GM19328 (cell line): ENCODE measurements around the gene CSF2RB.

Experiments used
- ATAC-seq: cut with Tn5 transposase; IDR thresholded peaks from one replicate; pipeline ENCODE4 v1.9.1; 2021; ENCODE audit warnings: mild to moderate bottlenecking, moderate library complexity; ENCODE audit not compliant: unreplicated experiment

The CSF2RB gene

DNA sequence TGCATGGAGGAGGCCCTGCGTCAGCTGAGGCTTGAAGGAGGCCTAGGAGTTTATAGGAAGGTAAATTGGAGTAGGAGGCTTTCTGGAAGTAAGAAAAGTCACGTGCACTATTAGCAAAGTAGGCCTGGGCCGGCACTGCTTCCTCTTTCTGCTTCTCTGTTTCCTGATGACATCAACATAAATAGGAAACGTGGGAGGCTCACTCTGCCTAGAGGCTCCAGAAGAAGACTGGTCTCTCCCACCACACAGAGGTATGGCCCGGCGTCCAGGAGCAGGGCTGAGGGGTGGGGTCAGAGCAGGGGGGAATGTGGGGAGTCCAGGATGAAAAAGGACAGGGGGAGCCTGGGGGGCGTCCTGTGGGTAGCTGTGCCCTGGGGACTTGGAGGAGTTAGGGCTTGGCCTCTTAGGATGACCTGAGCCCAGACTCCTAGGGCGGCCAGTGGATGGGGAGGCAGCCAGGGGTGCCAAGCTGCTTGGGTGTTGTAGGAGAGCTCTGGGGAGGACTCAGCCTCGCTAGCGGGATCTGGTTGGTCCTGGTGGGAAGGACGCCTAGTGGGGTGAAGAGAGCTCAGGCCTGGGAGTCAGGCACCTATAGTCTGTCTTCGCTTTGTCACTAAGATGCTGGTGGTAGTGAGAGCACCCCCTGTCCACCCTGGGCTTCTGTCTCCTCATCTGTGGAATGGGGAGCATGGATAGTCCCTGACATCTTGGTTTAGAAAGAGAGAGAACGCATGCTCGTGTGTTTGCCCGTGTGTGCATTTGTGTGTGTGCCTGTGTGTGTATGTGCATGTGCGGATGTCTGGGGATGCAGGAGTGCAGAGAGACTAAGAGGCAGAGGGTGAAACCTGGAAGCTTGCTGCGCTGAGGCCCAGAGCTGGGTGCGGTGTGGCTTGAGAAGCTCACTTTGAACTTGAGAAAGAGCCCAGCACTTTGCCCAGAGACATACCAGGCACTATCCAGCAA, at the start of gene CSF2RB:
CSF2RB (plus strand) TSS at position 202 of the 963 bp plus-strand sequence. CDS start 8,580 bp downstream, outside the sequence.
- ATAC-seq: no peak

DNA sequence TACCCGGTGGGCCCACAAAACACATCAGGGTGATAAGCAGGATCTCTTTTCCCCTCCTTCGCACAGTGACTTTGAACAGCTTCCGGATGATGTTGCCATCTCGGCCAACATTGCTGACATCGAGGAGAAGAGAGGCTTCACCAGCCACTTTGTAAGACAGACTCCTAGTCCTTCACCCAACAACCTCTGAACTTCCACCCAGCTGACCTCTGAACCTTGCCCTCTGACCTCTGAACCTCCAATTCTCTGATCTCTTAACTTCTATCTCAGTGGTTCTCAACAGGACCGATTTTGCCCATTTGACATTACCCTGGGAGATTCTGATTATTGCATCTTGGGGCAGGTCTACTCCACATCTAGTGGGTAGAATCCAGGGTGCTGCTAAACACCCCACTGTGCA, 49.4 kb upstream of the CSF2RB start:
- ATAC-seq: no peak

DNA sequence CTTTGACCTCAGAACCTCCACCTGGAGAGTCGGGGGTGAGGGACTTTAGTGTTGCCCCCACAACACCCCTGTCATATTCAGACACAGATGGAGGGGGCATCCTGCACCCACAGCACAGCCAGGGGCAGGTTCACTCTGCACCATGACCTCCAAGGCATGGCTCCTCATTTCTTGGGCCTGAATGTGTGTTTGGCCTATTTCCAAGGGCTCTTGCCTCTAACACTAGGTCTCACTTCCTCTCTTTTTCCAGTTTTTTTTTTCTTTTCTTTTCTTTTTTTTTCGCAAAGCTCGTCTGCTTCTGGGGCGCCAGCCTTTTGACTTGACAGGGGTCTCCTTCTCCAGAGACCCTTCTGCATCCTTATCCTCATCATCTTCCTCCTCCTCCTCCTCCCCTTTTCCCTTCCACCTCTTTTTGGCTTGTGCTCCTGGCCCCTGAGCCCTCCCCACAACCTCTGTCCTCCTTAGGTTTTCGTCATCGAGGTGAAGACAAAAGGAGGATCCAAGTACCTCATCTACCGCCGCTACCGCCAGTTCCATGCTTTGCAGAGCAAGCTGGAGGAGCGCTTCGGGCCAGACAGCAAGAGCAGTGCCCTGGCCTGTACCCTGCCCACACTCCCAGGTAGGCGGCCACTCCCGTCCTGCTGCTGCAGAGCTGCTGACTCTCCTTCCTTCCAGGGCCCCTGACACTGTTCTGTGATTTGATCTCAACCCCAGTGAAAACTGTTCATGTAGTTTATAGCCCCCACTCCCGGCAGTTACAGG, 48.8 kb upstream of the CSF2RB start:
- no peak for ATAC-seq

DNA sequence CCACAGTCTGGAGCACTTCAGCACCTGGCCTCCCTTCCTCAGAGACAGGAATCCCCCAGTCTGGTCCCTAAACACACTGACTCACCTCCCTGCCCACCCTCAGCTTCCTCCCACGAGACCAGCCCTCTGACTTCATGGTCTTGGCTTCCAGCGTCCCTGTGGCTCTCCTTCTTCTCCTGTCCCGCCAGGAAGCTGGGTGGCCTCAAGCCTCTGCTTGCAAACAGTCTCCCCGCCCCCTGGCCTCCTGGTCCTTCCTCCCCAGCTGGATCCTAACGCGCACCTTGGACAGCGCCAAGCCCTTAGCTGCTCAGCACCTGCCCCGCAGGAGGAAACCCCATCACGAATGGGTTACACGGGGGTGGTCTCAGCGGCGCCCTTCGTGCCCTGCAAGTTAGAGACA, 48.1 kb upstream of the CSF2RB start:
- no peak for ATAC-seq

DNA sequence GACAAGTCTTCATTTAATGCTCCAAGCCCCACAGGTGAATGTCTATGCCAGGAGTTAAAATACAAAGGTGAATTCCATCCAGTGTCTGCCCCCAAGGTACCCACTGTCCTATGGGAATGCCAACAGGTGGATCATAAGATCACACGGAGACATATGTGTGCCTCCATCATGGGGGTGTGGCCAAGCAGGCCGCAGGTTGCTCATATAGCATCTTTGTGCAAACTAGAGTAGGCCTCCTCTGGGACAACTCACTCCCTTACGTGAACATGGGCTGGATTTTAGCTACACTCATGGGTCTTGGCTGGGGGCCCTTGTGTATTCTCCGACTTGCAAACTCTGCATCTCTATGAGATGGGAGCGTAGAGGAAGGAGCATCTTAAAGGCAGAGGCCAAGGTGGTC, 45.7 kb upstream of the CSF2RB start:
- ATAC-seq: no peak

DNA sequence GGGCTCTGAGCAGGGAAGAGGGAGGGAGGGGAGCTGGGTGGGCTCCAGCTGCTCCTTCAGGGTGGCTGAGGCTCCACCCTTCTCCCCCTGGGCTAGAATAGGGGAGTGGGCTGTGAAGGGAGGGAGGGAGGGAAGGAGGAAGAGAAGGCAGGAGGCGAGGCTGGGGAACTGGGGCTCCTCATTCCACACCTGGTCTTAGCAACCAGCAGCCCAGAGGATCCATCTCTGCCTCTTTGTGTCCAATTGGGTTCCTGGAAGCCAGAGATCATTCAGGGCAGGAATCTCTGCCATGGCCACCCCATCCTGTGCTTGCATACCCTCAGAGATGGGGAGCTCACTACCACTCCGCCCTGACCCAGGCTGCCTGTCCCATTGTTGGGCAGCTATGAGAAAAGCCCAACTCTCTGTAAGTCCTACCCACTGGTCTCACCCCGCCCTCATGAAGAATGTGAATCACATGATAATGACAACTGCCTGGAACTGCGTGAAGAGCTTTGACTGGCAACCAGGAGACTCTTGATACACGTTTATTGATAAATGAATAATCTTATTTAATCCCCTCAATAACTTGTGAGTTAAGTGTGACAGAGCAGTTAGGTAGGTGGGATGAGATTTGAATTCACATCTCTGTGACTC, 44.8 kb upstream of the CSF2RB start:
- ATAC-seq: no peak

DNA sequence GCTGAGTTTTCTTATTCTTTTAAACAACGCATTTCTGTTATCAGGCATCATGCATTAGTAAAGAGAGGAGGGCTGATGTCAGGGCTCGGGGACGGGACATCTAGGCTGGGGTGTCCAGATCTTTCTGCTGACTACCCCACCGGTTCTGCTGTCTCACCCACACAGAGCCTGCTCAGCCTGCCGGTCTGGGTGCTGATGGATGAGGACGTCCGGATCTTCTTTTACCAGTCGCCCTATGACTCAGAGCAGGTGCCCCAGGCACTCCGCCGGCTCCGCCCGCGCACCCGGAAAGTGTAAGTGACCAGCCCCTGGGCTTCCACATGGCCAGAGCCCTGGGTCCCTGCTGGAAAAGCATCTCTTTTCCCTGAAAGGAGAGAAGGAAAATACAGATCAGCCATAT, 43.2 kb upstream of the CSF2RB start:
- ATAC-seq: no peak

DNA sequence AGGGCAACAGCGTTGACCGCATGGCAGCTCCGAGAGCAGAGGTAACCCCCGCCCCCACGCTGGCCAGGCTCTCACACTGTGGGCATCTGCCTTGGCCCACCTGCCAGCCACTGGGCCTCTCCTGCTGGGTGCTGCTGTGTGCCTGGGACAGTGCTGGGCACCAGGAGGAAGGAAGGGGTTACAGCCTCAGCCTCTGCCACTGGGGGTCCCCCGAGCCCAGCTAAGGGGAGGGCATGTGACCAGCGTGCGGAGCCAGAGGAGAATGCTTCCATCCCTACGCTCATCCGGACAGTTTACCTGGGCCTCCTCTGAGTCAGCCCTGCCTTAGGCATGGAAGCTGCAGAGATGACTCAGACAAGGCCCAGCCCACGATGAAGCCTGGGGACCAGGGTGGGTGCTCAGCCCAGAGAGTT, 41.8 kb upstream of the CSF2RB start:
- no peak for ATAC-seq

DNA sequence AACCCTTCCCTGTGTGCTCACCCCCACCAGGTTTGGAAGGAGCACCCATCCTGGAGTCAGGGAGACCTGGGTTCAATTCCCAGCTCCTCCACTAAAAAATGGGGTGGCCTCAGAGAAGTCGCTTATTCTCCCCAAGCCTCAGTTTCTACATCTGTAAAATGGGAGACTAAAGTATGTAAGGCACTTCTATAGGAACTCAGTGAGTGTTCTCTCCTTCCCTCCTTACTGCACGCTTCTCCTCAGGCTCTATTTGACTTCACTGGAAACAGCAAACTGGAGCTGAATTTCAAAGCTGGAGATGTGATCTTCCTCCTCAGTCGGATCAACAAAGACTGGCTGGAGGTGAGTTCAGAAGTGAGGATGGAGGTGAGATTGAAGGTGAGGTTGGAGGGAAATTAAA, 41.3 kb upstream of the CSF2RB start:
- ATAC-seq: no peak

DNA sequence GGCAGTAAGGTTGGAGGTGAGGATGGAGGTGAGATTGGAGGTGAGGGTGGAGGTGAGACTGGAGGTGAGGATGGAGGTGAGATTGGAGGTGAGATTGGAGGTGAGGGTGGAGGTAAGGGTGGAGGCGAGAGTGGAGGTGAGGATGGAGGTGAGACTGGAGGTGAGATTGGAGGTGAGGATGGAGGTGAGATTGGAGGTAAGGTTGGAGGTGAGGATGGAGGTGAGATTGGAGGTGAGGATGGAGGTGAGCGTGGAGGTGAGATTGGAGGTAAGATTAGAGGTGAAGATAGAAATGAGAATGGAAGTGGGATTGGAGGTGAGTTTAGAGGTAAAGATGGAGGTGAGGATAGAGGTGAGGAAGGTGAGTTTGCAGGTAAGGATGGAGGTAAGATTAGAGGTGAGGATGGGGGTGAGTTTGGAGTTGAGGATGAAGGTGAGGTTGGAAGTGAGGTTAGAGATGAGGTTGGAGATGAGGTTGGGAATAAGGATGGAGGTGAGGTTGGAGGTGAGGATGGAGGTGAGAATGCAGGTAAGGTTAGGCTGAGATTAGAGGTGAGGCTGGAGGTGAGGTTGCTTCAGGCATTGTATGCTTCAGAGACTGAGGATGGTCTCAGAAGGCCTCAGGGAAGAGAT, 40.4 kb upstream of the CSF2RB start:
- ATAC-seq: no peak

DNA sequence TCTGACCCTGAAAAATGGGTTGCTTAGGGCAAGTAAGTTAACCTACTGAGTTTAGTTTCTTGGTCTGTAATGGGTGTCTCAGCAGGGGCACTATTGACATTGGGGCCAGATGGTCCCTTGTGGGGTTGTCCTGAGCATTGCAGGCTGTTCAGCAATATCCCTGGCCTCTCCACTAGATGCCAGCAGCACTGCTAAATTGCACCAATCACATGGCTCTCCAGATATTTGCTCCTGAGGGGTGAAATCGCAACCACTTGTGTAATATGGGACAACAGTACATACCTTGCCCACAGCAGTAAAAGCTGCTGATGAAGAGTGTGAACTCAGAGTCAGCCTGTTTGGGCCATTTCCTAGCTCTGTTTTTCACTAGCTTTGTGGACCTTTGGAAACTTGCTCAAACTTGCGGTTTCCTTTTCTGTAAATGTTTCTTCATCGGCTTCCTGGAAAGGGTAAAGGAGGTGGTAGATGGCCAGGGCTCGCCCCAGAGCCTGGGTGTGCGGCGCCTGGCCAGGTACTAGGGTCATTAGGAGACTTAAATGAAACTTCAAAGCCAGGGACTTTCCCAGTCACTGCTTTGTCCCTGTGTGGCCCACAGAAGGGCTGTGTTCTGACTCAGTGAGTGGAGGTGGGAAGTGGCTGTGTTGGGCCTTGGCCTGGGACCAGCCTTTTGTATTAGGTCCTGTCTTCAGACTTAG, 39.7 kb upstream of the CSF2RB start:
- no peak for ATAC-seq

DNA sequence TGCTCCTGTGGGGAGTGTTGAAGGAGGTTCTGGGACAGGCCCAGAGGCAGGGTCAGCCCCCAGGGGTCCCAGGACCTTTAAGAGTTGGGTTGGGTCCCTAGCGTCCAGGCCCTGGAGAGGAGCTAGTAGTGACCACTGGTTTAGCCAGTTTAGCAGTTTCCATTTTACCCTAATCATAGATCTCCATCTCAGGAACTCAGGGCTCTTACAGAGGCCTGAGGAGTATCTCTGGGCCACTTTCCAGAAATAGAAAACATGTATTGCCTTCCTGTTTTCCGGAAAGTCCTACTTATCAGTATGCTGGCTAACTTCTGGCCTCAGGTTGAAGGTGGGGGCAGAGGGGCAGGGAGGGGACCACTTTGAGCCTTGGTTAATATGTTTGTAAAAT, 39.1 kb upstream of the CSF2RB start:
- no peak for ATAC-seq

DNA sequence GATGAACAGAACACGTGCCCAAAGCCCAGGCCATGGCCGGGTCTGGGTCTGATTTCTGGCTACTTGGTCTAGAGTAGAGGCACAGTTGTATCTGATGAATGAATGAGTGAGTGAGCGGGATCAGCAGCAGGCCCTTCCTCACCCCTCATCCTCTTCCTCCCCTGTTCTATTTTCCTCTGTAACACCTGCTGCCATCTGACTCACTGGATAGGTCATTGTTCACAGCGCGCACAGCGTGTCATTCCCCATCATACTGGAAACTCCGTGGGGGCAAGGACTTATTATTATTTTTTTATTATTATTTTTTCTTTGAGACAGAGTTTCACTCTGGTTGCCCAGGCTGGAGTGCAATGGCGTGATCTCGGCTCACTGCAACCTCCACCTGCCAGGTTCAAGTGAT, 38.7 kb upstream of the CSF2RB start:
- ATAC-seq: no peak

DNA sequence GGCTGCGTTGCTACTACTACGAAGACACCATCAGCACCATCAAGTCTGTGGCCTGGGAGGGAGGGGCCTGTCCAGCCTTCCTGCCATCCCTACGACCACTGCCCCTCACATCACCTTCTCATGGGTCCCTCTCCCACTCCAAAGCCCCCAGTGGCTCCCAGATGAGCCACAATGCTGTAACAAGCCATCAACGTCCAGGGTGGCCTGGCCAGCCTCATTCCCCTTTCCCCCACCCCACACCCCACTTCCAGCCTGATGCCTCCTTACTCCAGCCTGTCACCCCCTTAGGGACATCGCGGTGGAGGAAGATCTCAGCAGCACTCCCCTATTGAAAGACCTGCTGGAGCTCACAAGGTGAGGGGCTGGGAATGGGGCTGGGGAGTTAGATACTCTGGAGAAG, 37.7 kb upstream of the CSF2RB start:
- ATAC-seq: no peak

DNA sequence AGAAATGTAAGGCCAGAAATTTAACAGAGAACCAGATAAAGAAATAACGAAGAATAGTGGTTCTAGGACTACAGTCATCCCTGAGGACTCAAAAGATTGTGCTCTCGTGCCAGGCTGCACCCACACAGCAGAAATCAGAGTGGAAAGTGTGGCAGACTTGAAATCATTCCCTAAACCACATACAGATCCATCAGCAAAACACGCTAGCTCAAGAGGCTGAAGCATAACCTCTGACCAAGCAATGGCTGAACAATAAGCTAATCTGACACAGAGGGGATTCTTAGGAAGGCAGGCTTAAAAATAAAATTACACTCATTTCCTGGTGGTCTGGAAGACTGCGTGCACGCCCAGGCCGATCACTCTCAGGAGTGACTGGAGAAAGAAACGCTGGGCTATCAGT, 33.7 kb upstream of the CSF2RB start:
- ATAC-seq: no peak

DNA sequence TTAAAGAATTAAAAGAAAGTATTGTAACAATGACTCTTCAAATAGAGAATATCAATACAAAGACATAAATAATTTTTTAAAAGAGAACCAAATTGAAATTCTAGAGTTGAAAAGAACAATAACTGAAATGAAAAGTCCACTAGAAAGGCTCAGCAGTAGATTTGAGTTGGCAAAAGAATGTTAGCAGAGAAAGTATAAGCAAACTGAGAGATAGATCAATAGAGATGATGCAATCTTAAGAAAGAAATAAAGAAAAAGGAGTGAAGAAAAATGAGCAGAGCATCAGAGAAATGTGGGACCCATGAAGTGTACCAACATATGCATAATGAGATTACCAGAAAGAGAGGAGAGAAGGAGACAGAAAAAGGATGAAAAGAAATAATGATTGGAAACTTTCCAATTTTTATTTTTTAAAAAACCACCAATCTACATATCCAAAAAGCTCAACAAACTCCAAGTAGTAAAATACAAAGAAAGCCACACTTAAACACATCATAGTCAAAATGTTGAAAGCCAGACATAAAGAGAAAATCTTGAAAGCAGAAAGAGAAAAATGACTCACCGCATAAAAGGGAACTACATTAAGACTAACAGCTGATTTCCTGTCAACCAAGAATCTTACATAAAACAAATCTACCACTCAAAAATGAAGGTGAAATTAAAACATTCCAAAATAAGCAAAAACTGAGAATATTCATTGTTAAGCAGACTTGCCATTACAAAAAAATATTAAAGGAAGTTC, 31.8 kb upstream of the CSF2RB start:
- no peak for ATAC-seq

DNA sequence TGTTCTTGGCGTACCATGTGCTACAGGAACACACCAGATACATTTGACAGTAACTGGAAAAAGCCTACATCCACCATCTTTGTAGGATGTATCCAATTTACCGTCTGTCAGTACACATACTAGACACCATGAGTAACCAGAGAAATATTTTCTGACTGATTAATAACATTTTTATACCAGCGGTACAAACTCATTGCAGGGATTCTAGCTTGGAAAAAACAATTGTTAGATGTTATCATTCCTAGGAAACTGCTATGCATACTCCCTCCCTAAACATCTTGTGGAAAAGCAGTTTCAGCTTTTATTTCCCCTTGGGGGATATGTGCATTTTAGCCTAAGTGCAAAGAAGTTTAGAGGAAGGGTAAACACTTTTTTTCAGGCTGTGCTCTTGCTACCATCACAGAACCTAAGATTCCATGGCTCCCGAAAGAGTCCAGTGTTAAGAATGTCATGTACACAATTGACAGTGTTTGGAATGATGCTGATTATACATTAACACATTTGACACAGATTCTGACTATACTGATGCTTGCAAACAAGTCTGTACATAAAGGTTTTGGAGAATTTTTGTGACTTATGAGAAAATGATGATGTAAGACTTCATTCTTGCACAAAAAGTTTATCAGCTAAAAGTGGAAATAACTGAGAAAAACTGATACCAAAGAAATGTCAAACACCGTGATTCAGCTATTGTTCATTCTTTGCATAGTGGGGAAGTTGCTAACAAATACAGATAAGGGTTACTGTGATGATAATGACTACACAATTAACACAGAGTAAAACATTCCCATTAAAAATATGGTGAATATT, 28.9 kb upstream of the CSF2RB start:
- no peak for ATAC-seq

DNA sequence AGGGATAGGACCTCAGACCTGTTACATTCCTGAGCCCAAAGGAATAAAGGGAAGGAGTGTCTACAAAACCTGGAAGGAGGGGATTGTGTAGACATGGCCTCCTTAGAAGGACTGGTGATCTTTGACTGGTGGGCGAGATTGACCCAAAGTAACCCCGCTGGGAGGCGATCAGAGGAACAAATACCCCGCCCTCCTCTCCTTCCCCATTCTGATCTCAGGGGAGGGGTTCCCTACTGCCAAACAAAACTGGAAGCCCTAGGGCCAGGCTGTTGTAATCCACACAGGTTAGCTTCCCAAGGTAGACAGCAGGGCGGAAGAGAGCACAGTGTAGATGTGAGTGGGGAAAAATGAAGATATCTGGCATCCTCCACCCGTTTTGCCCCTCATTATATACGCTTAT, 28.0 kb upstream of the CSF2RB start:
- no peak for ATAC-seq

DNA sequence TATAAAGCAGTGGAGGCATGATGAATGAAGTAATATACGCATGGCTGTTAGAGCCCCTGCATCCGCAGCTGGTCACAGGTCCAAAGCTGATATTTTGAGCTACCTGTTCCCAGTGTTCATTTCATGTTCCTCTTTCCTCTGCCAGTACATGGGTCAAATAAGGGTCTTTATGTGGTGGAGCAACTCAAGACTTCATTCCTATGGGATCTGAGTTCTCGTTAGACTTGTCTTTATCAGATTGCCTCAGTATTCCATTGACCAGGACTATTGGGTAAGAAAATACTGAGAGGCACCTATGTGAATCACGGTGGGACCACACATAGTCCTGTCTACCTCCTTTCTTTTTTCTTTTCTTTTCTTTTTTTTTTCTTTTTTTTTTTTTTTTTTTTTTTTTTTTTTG, 27.4 kb upstream of the CSF2RB start:
- no peak for ATAC-seq
